Transverse colon (tissue), 4 donors: ENCODE measurements around the gene KRTAP10-3. TPM values are rescaled to one million over a fixed set of nuclear protein-coding genes. Genes with fewer than 3 reads are reported as not detected.

ENCODE experiments used
- DNase-seq: peaks from one replicate; pipeline ENCODE4 v3.0.0-alpha.2; 2019
- H3K27ac ChIP-seq, 4 donors: fragments of 200-600 bp; sonication (generic); 2 replicates each; pipeline ENCODE4 v1.5.1; 2016 to 2018; ENCODE audit warnings: inconsistent platforms in 4 of 4
- H3K27me3 ChIP-seq: fragments of 200-600 bp; sonication (generic); 2 replicates; pipeline ENCODE4 v1.5.1; 2017; ENCODE audit warnings: inconsistent platforms
- H3K36me3 ChIP-seq, 4 donors: fragments of 200-600 bp; sonication (generic); 2 replicates each; pipeline ENCODE4 v1.5.1; 2017 to 2019; ENCODE audit warnings: inconsistent platforms in 4 of 4
- H3K4me1 ChIP-seq, 4 donors: fragments of 200-600 bp; sonication (generic); 2 replicates each; pipeline ENCODE4 v1.5.1; 2017 to 2020; ENCODE audit warnings: inconsistent platforms in 4 of 4
- H3K4me3 ChIP-seq, 4 donors: fragments of 200-600 bp; sonication (generic); 1 replicate in 1 of 4; 2 replicates in 3 of 4; pipeline versions ENCODE4 v1.5.1 to v1.6.1; 2017 to 2019; ENCODE audit warnings: inconsistent platforms in 4 of 4
- H3K9me3 ChIP-seq, 2 donors: fragments of 200-600 bp; sonication (generic); 2 replicates each; pipeline ENCODE4 v1.5.1; 2017 to 2019; ENCODE audit warnings: inconsistent platforms in 2 of 2
- EP300 ChIP-seq: sonication (generic); formaldehyde crosslinking; IDR thresholded peaks from one replicate; pipeline ENCODE4 v1.6.1; 2017; ENCODE audit warnings: antibody characterized with exemption, low read depth
- POLR2A ChIP-seq: fragments of 450-650 bp; IDR thresholded peaks from one replicate; pipeline ENCODE4 v1.6.1; 2016; ENCODE audit warnings: antibody characterized with exemption, mild to moderate bottlenecking, moderate library complexity
- POLR2AphosphoS5 ChIP-seq, 3 donors: sonication (generic); formaldehyde crosslinking; IDR thresholded peaks; one replicate each; pipeline ENCODE4 v1.6.1; 2016; ENCODE audit warnings: antibody characterized with exemption in 3 of 3
- WGBS, 2 donors: methylation state at CpG; one replicate each; pipeline ENCODE4 v1.1.5; 2018; ENCODE audit warnings: low coverage in 1 of 2; 5-methylcytosine and 5-hydroxymethylcytosine counted together
- in situ Hi-C, 4 donors: fragments of 200-750 bp; cut with MboI; loops; one replicate each; pipeline versions ENCODE4 v1.15.0 to v1.15.1; 2017; ENCODE audit warnings: low sequenced_read_pairs in 3 of 4, low pct_ligation_motif_present in 1 of 4, low pct_unique_long_range_greater_than_20kb in 1 of 4
- intact Hi-C: fragments of 100-400 bp; cut with DNase I; formaldehyde crosslinking; loops from one replicate; pipeline ENCODE4 v1.15.1; 2023; ENCODE audit warnings: low total_unique reads
- total RNA-seq, 4 donors: library from RNA; depleted of rRNA; stranded (reverse); fragments of >200 nt; gene quantifications; one replicate each; pipeline ENCODE4 v1.1.0, GENCODE V29; 2016
- TF ChIP-seq, protein P1 (sequence below), 5 experiments: fragments of 200-600 bp in 3 of 5; fragments of 450-650 bp in 2 of 5; sonication (generic) in 3 of 5; IDR thresholded peaks; 1 replicate in 2 of 5; 2 replicates in 3 of 5; pipeline ENCODE4 v1.5.1; 2016 to 2017; ENCODE audit warnings: antibody characterized with exemption in 5 of 5, inconsistent platforms in 3 of 5, mild to moderate bottlenecking in 2 of 5, moderate library complexity in 1 of 5

KRTAP10-3 gene
- total RNA-seq, 4 donors from 2014 or later = not detected

DNA sequence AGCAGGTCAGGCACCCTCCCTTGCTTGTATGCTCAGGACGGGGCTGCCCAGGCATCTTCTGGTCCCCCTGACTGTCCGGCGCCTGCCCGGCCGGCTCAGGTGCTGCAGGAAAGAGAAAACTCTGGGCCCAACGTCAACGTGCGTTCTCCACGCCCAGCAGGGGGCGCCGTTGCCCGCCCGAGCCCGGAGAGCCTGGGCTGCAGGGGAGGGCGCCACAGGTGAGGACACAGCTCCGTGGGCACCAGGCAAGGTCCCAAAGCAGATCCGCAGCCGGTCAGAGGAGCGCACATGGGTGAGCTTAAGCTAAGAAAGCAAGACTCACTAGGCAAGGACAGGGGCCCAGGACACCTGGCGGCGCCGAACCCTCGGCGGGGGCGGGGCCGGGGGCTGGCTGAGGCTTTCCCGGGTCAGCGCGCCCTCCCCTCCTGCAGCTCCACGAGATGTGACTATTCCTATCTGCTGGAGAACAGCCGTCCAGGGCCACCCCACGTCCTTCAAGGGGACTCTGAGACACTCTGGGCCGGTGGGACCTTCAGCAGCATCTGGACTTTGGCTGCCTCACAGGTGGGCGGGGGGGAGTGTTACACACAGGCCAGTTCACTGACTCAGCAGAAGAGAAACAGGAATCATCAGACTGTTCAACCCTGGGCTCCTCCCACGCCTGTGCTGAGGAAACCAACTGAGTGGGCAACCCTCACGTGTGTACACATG lies 47.9 kb downstream of the KRTAP10-3 start:
- TF ChIP-seq EP300 (no peak), POLR2A (no peak)
- TF ChIP-seq, protein P1, sequence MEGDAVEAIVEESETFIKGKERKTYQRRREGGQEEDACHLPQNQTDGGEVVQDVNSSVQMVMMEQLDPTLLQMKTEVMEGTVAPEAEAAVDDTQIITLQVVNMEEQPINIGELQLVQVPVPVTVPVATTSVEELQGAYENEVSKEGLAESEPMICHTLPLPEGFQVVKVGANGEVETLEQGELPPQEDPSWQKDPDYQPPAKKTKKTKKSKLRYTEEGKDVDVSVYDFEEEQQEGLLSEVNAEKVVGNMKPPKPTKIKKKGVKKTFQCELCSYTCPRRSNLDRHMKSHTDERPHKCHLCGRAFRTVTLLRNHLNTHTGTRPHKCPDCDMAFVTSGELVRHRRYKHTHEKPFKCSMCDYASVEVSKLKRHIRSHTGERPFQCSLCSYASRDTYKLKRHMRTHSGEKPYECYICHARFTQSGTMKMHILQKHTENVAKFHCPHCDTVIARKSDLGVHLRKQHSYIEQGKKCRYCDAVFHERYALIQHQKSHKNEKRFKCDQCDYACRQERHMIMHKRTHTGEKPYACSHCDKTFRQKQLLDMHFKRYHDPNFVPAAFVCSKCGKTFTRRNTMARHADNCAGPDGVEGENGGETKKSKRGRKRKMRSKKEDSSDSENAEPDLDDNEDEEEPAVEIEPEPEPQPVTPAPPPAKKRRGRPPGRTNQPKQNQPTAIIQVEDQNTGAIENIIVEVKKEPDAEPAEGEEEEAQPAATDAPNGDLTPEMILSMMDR (IDR thresholded peaks at IDR 0.05) = peak; percentile 79 to 88 (median 84)
- intact Hi-C loops (loop anchor here (1.0 kb wide), 1 partner anchor 272 kb away; no protein-coding TSS in a partner anchor), in situ Hi-C loops (loop anchor here in 2 of 4 donors (10.0 to 25.0 kb wide), 2 partner anchors 277 to 284 kb away; no protein-coding TSS in a partner anchor)
- peaks cover 0 to 6% (median 3%) of the 10 kb centered on the region in 4 donors for H3K4me1 ChIP-seq
- H3K27me3 ChIP-seq = peaks cover 19% of the 10 kb centered on the region
- H3K27ac ChIP-seq = no peak overlapping the region
- peak; percentile 75 for DNase-seq
- H3K4me3 ChIP-seq = peak overlapping the region in 1 of 4 donors; percentile 27
- no peaks in the 10 kb centered on the region for H3K36me3 ChIP-seq
- WGBS, 2 donors = 14% methylated on average over 17 of the region's 36 CpGs; no CpG with 5 or more reads in 1 of the 2 donors
- H3K9me3 ChIP-seq = no peaks in the 10 kb centered on the region

DNA sequence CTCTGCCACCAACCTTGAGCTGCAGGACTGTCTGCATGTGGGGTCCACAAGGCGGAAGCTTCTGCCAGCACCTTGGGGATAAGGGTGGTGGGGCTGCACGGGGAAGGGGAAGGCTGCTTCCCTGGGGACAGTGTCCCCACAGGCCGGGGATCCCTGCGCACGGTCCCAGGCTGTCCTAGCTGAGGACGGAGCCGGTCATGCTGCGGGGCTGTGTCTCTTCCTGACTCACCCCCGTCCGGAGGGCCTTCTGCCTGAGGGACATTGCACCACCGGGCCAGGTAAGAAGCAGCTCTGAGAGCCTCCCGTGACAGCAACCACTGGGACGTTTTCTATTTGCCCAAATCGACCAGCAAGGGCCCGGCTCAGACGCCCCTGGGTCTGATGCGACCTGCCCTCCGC lies 48.5 kb downstream of the KRTAP10-3 start:
- DNase-seq = no peak
- H3K27ac ChIP-seq = no peak overlapping the region
- intact Hi-C loops (loop anchor here (1.0 kb wide), 1 partner anchor 272 kb away; no protein-coding TSS in a partner anchor), in situ Hi-C loops (loop anchor here in 2 of 4 donors (10.0 to 25.0 kb wide), 2 partner anchors 277 to 285 kb away; no protein-coding TSS in a partner anchor)
- no peaks in the 10 kb centered on the region for H3K9me3 ChIP-seq
- peaks cover 0 to 6% (median 3%) of the 10 kb centered on the region in 4 donors for H3K4me1 ChIP-seq
- TF ChIP-seq POLR2A (no peak), POLR2AphosphoS5 (IDR thresholded peaks at IDR 0.05) (no peak), EP300 (no peak)
- TF ChIP-seq, protein P1 (IDR thresholded peaks at IDR 0.05) = no peak
- WGBS, 2 donors = 58% methylated on average over 17 of the region's 18 CpGs; no CpG with 5 or more reads in 1 of the 2 donors
- peak overlapping the region in 1 of 4 donors; percentile 27 for H3K4me3 ChIP-seq
- no peaks in the 10 kb centered on the region for H3K36me3 ChIP-seq
- H3K27me3 ChIP-seq = peaks cover 19% of the 10 kb centered on the region

DNA sequence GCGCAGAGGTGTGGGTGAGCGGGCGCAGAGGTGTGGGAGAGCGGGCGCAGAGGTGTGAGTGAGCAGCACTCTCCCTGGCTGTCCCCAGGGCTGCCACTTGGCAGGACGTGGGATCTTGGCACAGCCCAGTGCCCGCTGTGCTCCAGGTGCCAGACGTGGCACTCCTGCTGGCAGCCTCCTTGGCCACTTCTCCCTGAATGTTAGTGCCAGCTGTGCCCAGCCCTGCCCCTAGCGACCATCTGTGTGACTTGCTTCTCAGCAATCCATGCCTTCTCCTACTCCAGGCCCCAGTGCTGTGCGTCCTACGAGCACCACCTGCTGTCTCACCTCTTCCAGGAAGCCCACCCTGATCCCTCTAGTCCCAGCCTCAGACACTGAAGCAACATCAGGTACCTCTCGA lies 49.1 kb downstream of the KRTAP10-3 start:
- 48 to 80% methylated on average over 3 to 12 of the region's 12 CpGs for WGBS, 2 donors
- in situ Hi-C loops = loop anchor here in 3 of 4 donors (5.0 to 25.0 kb wide), 3 partner anchors 278 to 285 kb away; no protein-coding TSS in a partner anchor
- H3K27me3 ChIP-seq = peaks cover 19% of the 10 kb centered on the region

More for the DNA sequence above, 49.1 kb downstream of the KRTAP10-3 start:
- intact Hi-C loops = no loop called here
- DNase-seq = peak; percentile 74
- TF ChIP-seq, protein P1 (IDR thresholded peaks at IDR 0.05) = peak; percentile 25 to 52 (median 39)
- TF ChIP-seq POLR2A = no peak
- no peak for TF ChIP-seq EP300
- TF ChIP-seq POLR2AphosphoS5 (IDR thresholded peaks at IDR 0.05) = no peak
- Histone ChIP-seq H3K27ac (no peak overlapping the region), H3K9me3 (no peaks in the 10 kb centered on the region), H3K4me1 (peaks cover 0 to 6% (median 3%) of the 10 kb centered on the region in 4 donors), H3K36me3 (no peaks in the 10 kb centered on the region), H3K4me3 (no peak overlapping the region)
